Urothelium cell line (cell line): ENCODE measurements around the gene ARHGEF28.
A peak's percentile ranks its signal among the peaks of the same experiment; 100 is the strongest.

Experiments
- DNase-seq: peaks from one replicate; pipeline ENCODE4 v3.0.0; 2011; ENCODE audit warnings: low spot score, mixed read lengths
- FAIRE-seq: peaks from 2 replicates; lab custom pipeline; 2011; peaks lifted over from hg19 to GRCh38; lab: Jason Lieb, UNC

ARHGEF28 gene

GRCh38 chr5:73808911-73809310 lies 182.9 kb downstream of the ARHGEF28 start:
- no peak for FAIRE-seq

GRCh38 chr5:73810429-73810828 lies 184.4 kb downstream of the ARHGEF28 start:
- FAIRE-seq (no peak), DNase-seq (no peak)

More at GRCh38 chr5:73808911-73809310, 182.9 kb downstream of the ARHGEF28 start:
- DNase-seq: no peak

GRCh38 chr5:73812457-73812856 lies 186.5 kb downstream of the ARHGEF28 start:
- DNase-seq: no peak
- FAIRE-seq: no peak

GRCh38 chr5:73812962-73813588 lies 187.1 kb downstream of the ARHGEF28 start:
- no peak for DNase-seq
- FAIRE-seq: no peak

GRCh38 chr5:73814233-73814846 lies 188.3 kb downstream of the ARHGEF28 start:
- no peak for FAIRE-seq

GRCh38 chr5:73815631-73816030 lies 189.6 kb downstream of the ARHGEF28 start:
- DNase-seq (no peak), FAIRE-seq (no peak)

More at GRCh38 chr5:73814233-73814846, 188.3 kb downstream of the ARHGEF28 start:
- DNase-seq: no peak

GRCh38 chr5:73816656-73817420 lies 190.8 kb downstream of the ARHGEF28 start:
- DNase-seq: no peak

GRCh38 chr5:73818357-73818756 lies 192.4 kb downstream of the ARHGEF28 start:
- no peak for FAIRE-seq

More at GRCh38 chr5:73816656-73817420, 190.8 kb downstream of the ARHGEF28 start:
- no peak for FAIRE-seq

GRCh38 chr5:73820326-73820725 lies 194.3 kb downstream of the ARHGEF28 start:
- DNase-seq: no peak
- no peak for FAIRE-seq

More at GRCh38 chr5:73818357-73818756, 192.4 kb downstream of the ARHGEF28 start:
- no peak for DNase-seq

GRCh38 chr5:73821003-73821402 lies 195.0 kb downstream of the ARHGEF28 start:
- no peak for FAIRE-seq
- DNase-seq: no peak

- FAIRE-seq: no peak
Measured at GRCh38 chr5:73822278-73822988, 196.4 kb downstream of the ARHGEF28 start.

GRCh38 chr5:73822989-73823339 lies 197.0 kb downstream of the ARHGEF28 start:
- peak; percentile 17 for DNase-seq
- no peak for FAIRE-seq

More at GRCh38 chr5:73822278-73822988, 196.4 kb downstream of the ARHGEF28 start:
- no peak for DNase-seq

GRCh38 chr5:73823508-73823925 lies 197.5 kb downstream of the ARHGEF28 start:
- FAIRE-seq: no peak

GRCh38 chr5:73825199-73825598 lies 199.2 kb downstream of the ARHGEF28 start:
- no peak for FAIRE-seq
- no peak for DNase-seq

More at GRCh38 chr5:73823508-73823925, 197.5 kb downstream of the ARHGEF28 start:
- peak; percentile 23 for DNase-seq

- DNase-seq (no peak), FAIRE-seq (no peak)
Measured at GRCh38 chr5:73825736-73826135, 199.7 kb downstream of the ARHGEF28 start.

- FAIRE-seq (no peak), DNase-seq (no peak)
Measured at GRCh38 chr5:73826301-73827105, 200.5 kb downstream of the ARHGEF28 start.

GRCh38 chr5:73827106-73827450 lies 201.1 kb downstream of the ARHGEF28 start:
- no peak for FAIRE-seq
- DNase-seq: no peak

GRCh38 chr5:73828465-73828864 lies 202.5 kb downstream of the ARHGEF28 start:
- DNase-seq (no peak), FAIRE-seq (no peak)

GRCh38 chr5:73830646-73831045 lies 204.7 kb downstream of the ARHGEF28 start:
- no peak for FAIRE-seq
- DNase-seq: no peak

GRCh38 chr5:73831066-73831465 lies 205.1 kb downstream of the ARHGEF28 start:
- FAIRE-seq: no peak
- DNase-seq: no peak
